SU-DHL-6 (cell line): ENCODE measurements around the gene GARS1.

Source experiments
- EZH2phosphoT487 ChIP-seq: fragments of 200-600 bp; sonication (generic), shearing (Covaris generic); conservative IDR thresholded peaks from 2 replicates; pipeline ENCODE4 v1.6.1; 2018; ENCODE audit warnings: mild to moderate bottlenecking, antibody characterized with exemption, low read length, moderate library complexity, mixed read lengths
- TF ChIP-seq, protein P1 (sequence below): fragments of 200-600 bp; sonication (generic); IDR thresholded peaks from one replicate; pipeline ENCODE4 v1.5.1; 2017; ENCODE audit warnings: antibody characterized with exemption, mild to moderate bottlenecking, low read length, moderate library complexity; ENCODE audit not compliant: insufficient read depth, poor library complexity, severe bottlenecking

DNA sequence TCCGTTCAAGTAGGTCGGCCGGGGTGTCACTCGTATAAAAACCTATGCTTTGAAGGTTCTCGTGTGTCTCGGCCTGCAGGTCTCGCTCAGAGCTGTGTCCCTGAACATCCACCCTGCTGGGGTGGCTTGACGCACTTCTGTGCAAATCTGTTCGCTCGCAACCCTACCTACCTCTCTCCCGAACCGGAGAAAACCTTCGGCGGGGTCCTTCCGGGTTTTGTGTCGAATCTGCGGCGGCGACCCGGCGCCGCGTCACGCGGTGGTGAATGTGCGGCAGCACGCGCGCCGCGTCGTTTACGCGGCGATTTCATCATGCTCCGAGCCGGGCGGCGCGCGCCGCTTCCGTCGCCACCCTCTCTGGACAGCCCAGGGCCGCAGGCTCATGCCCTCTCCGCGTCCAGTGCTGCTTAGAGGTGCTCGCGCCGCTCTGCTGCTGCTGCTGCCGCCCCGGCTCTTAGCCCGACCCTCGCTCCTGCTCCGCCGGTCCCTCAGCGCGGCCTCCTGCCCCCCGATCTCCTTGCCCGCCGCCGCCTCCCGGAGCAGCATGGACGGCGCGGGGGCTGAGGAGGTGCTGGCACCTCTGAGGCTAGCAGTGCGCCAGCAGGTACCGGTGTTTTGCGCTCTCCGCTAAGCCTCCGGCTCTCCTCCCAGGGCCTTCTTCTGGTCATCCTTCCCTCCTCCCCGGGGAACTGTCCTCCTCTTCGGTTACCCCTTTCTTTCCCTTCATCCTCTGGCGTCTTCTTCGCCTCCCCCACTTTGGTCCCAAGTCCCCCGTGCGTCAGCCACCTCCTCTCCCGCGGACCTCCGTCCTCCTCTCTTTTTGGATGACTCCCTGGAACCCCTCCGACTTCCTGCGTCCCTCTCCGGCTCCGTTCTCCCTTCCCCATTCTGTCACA, at the start of gene GARS1:
- TF ChIP-seq, protein P1, sequence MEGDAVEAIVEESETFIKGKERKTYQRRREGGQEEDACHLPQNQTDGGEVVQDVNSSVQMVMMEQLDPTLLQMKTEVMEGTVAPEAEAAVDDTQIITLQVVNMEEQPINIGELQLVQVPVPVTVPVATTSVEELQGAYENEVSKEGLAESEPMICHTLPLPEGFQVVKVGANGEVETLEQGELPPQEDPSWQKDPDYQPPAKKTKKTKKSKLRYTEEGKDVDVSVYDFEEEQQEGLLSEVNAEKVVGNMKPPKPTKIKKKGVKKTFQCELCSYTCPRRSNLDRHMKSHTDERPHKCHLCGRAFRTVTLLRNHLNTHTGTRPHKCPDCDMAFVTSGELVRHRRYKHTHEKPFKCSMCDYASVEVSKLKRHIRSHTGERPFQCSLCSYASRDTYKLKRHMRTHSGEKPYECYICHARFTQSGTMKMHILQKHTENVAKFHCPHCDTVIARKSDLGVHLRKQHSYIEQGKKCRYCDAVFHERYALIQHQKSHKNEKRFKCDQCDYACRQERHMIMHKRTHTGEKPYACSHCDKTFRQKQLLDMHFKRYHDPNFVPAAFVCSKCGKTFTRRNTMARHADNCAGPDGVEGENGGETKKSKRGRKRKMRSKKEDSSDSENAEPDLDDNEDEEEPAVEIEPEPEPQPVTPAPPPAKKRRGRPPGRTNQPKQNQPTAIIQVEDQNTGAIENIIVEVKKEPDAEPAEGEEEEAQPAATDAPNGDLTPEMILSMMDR: no peak
- TF ChIP-seq EZH2phosphoT487: no peak
